Keratinocyte (primary cell): ENCODE results near the gene THRB. TPM values are rescaled to one million over a fixed set of nuclear protein-coding genes. Genes with fewer than 3 reads are reported as not detected.

ENCODE experiments used
- DNase-seq: peaks from one replicate; pipeline ENCODE4 v3.0.0-alpha.2; 2011; ENCODE audit warnings: low read depth, missing footprints, low spot score
- FAIRE-seq: peaks from 2 replicates; lab custom pipeline; 2011; peaks lifted over from hg19 to GRCh38; lab: Jason Lieb, UNC
- H2AFZ ChIP-seq: 2 replicates; pipeline ENCODE4 v1.6.0; 2012; ENCODE audit warnings: low read length, control low read depth, inconsistent platforms; ENCODE audit not compliant: control insufficient read depth
- H3K27ac ChIP-seq: 2 replicates; pipeline ENCODE4 v1.5.1; 2011; ENCODE audit warnings: low read length; ENCODE audit not compliant: control insufficient read depth, insufficient read depth
- H3K27me3 ChIP-seq: 3 replicates; pipeline ENCODE4 v1.6.0; 2011; ENCODE audit warnings: low read length; ENCODE audit not compliant: control insufficient read depth, insufficient read depth; ENCODE audit errors: extremely low read depth
- H3K36me3 ChIP-seq, 2 experiments: 2 replicates in 1 of 2; 3 replicates in 1 of 2; pipeline ENCODE4 v1.5.1; 2011; ENCODE audit warnings: low read length in 2 of 2, mild to moderate bottlenecking in 1 of 2; ENCODE audit not compliant: control insufficient read depth in 2 of 2, insufficient read depth in 2 of 2; ENCODE audit errors: extremely low read depth in 1 of 2
- H3K4me1 ChIP-seq: 3 replicates; pipeline ENCODE4 v1.5.1; 2011; ENCODE audit warnings: low read length; ENCODE audit not compliant: control insufficient read depth, insufficient read depth; ENCODE audit errors: extremely low read depth
- H3K4me2 ChIP-seq: 3 replicates; pipeline ENCODE4 v1.6.0; 2011; ENCODE audit warnings: low read depth, low read length; ENCODE audit not compliant: control insufficient read depth, insufficient read depth; ENCODE audit errors: extremely low read depth
- H3K4me3 ChIP-seq, 3 experiments: fragments of 200-600 bp in 1 of 3; sonication (generic) in 1 of 3; 2 replicates in 2 of 3; 3 replicates in 1 of 3; pipeline ENCODE4 v1.5.1; 2011 to 2016; ENCODE audit warnings: low read length in 3 of 3, mild to moderate bottlenecking in 3 of 3, control low read depth in 2 of 3, inconsistent platforms in 1 of 3, low read depth in 1 of 3, mixed read lengths in 1 of 3, mixed run types in 1 of 3, moderate library complexity in 1 of 3; ENCODE audit not compliant: control insufficient read depth in 2 of 3, insufficient read depth in 2 of 3; ENCODE audit errors: extremely low read depth in 1 of 3
- H3K79me2 ChIP-seq: 2 replicates; pipeline ENCODE4 v1.6.0; 2012; ENCODE audit warnings: low read length; ENCODE audit not compliant: control insufficient read depth, insufficient read depth
- H3K9ac ChIP-seq: 3 replicates; pipeline ENCODE4 v1.6.0; 2011; ENCODE audit warnings: low read length; ENCODE audit not compliant: control insufficient read depth, insufficient read depth; ENCODE audit errors: extremely low read depth
- H3K9me1 ChIP-seq: 3 replicates; pipeline ENCODE4 v1.6.0; 2011; ENCODE audit warnings: low read length; ENCODE audit not compliant: control insufficient read depth, insufficient read depth; ENCODE audit errors: extremely low read depth
- H3K9me3 ChIP-seq: 2 replicates; pipeline ENCODE4 v1.5.1; 2012; ENCODE audit warnings: low read depth, low read length; ENCODE audit not compliant: control insufficient read depth
- H4K20me1 ChIP-seq: 3 replicates; pipeline ENCODE4 v1.6.0; 2011; ENCODE audit warnings: low read length; ENCODE audit not compliant: control insufficient read depth, insufficient read depth; ENCODE audit errors: extremely low read depth
- EZH2 ChIP-seq: IDR thresholded peaks from one replicate; pipeline ENCODE4 v1.6.1; 2012; ENCODE audit warnings: inconsistent platforms, mild to moderate bottlenecking, low read length, moderate library complexity
- dilution Hi-C: fragments of 300-500 bp; cut with MboI; formaldehyde crosslinking; loops from one replicate; pipeline ENCODE4 v1.7.0; 2020; ENCODE audit warnings: low sequenced_read_pairs; ENCODE audit not compliant: extremely low pct_ligation_motif_present
- polyA plus RNA-seq, 5 experiments: library from polyadenylated mRNA; depleted of rRNA in 3 of 5; stranded (reverse) in 3 of 5; stranded (forward) in 1 of 5; unstranded in 1 of 5; fragments of >200 nt; gene quantifications; 1 replicate in 1 of 5; 2 replicates in 3 of 5; 3 replicates in 1 of 5; pipeline versions ENCODE4 v1.2.1 to v1.2.3, GENCODE V29; 2011 to 2012; ENCODE audit warnings: missing spikeins in 2 of 5, low read depth in 1 of 5, low replicate concordance in 1 of 5
- TF ChIP-seq, protein P1 (sequence below), 3 experiments: IDR thresholded peaks in 1 of 3; conservative IDR thresholded peaks in 1 of 3; optimal IDR thresholded peaks in 1 of 3; 2 replicates in 2 of 3; 3 replicates in 1 of 3; pipeline versions ENCODE3 to v1.5.1; 2011; ENCODE audit warnings: low read length in 3 of 3, mild to moderate bottlenecking in 3 of 3, moderate library complexity in 2 of 3, control low read depth in 1 of 3, inconsistent platforms in 1 of 3; ENCODE audit not compliant: insufficient read depth in 2 of 3; ENCODE audit errors: extremely low read depth in 1 of 3

The THRB gene
- polyA plus RNA-seq, 1 donor (not counting 4 experiments of a cell fraction or from before 2014, with no cell fraction given): 2.6 TPM

DNA sequence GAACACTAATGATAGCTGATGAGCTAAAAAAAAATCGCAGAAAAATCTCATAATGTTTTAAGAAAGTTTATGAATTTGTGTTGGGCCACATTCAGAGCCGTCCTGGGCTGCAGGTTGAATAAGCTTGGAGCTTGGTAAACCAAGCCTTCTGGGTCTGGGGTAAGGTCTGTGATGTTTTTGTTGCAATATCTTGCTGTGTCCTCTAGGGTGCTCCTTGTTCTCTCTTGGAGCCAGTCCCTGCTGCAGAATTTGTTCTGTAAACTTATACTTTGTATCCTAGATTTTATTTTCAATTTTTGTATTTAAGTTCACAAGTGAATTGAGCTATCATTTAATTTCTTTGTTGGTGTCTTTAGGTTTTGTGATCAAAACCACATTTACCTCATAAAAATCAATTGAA, 405.9 kb downstream of the THRB start:
- Histone ChIP-seq H3K9me1 (no peaks in the 10 kb centered on the region), H3K4me2 (no peak overlapping the region), H4K20me1 (no peaks in the 10 kb centered on the region), H3K9ac (no peak overlapping the region), H3K79me2 (no peaks in the 10 kb centered on the region), H3K9me3 (no peaks in the 10 kb centered on the region), H3K36me3 (no peaks in the 10 kb centered on the region), H3K4me1 (no peaks in the 10 kb centered on the region), H3K27me3 (no peaks in the 10 kb centered on the region), H2AFZ (no peak overlapping the region), H3K27ac (no peak overlapping the region), H3K4me3 (no peak overlapping the region)
- dilution Hi-C loops: no loop called here
- peak; percentile 26 for DNase-seq
- TF ChIP-seq, protein P1, sequence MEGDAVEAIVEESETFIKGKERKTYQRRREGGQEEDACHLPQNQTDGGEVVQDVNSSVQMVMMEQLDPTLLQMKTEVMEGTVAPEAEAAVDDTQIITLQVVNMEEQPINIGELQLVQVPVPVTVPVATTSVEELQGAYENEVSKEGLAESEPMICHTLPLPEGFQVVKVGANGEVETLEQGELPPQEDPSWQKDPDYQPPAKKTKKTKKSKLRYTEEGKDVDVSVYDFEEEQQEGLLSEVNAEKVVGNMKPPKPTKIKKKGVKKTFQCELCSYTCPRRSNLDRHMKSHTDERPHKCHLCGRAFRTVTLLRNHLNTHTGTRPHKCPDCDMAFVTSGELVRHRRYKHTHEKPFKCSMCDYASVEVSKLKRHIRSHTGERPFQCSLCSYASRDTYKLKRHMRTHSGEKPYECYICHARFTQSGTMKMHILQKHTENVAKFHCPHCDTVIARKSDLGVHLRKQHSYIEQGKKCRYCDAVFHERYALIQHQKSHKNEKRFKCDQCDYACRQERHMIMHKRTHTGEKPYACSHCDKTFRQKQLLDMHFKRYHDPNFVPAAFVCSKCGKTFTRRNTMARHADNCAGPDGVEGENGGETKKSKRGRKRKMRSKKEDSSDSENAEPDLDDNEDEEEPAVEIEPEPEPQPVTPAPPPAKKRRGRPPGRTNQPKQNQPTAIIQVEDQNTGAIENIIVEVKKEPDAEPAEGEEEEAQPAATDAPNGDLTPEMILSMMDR (optimal IDR thresholded peaks at IDR 0.05 in 1 of 3, IDR thresholded peaks at IDR 0.05 in 1 of 3, conservative IDR thresholded peaks at IDR 0.05 in 1 of 3; ENCODE audit: extremely low read depth in 1 of 3, insufficient read depth in 2 of 3, low read length in 3 of 3): peak; percentile 53 to 65 (median 61)
- no peak for TF ChIP-seq EZH2
- FAIRE-seq: no peak

- Histone ChIP-seq H3K4me1 (no peaks in the 10 kb centered on the region), H3K4me3 (no peak overlapping the region), H3K9ac (no peak overlapping the region), H3K36me3 (no peaks in the 10 kb centered on the region), H3K27me3 (no peaks in the 10 kb centered on the region), H3K27ac (no peak overlapping the region), H4K20me1 (no peaks in the 10 kb centered on the region), H3K4me2 (no peak overlapping the region), H3K9me1 (no peaks in the 10 kb centered on the region), H2AFZ (no peak overlapping the region), H3K79me2 (no peaks in the 10 kb centered on the region), H3K9me3 (no peaks in the 10 kb centered on the region)
- FAIRE-seq (no peak), DNase-seq (no peak)
- dilution Hi-C loops: no loop called here
- TF ChIP-seq, protein P1 (optimal IDR thresholded peaks at IDR 0.05 in 1 of 3, IDR thresholded peaks at IDR 0.05 in 1 of 3, conservative IDR thresholded peaks at IDR 0.05 in 1 of 3; ENCODE audit: extremely low read depth in 1 of 3, insufficient read depth in 2 of 3, low read length in 3 of 3): no peak
- no peak for TF ChIP-seq EZH2
These were observed 407.2 kb downstream of the THRB start for GRCh38 chr3:24087469-24087868.
